Endothelial cell of umbilical vein (primary cell): ENCODE measurements around the gene CHN1. TPM values are rescaled to one million over a fixed set of nuclear protein-coding genes. Genes with fewer than 3 reads are reported as not detected.

Experiments
- BruUV-seq: library from RNA; stranded (reverse); fragments of 400-500 nt; replicated peaks from 2 replicates; lab custom pipeline; 2021; lab: Mats Ljungman, UMichigan
- CTCF ChIA-PET: fragments of 300-600, 350-600 bp; sonication (Branson Sonifier 250); formaldehyde crosslinking; loops from one replicate; lab custom pipeline; 2021; ENCODE audit warnings: antibody characterized with exemption, inconsistent platforms; lab: Charles Lee
- POLR2A ChIA-PET: fragments of 300-600, 350-600 bp; sonication (Branson Sonifier 250); formaldehyde crosslinking; loops from one replicate; lab custom pipeline; 2021; ENCODE audit warnings: antibody characterized with exemption, inconsistent platforms; lab: Charles Lee
- DNase-seq: peaks from one replicate; pipeline ENCODE4 v3.0.0-alpha.2; 2011; ENCODE audit warnings: low read depth, low spot score
- FAIRE-seq: peaks from 2 replicates; lab custom pipeline; 2011; peaks lifted over from hg19 to GRCh38; lab: Jason Lieb, UNC
- H2AFZ ChIP-seq: 2 replicates; pipeline ENCODE4 v1.6.0; 2012; ENCODE audit warnings: low read depth, low read length, control low read depth, inconsistent platforms
- H3K27ac ChIP-seq: 2 replicates; pipeline ENCODE4 v1.5.1; 2011; ENCODE audit warnings: low read depth, mild to moderate bottlenecking, control low read depth, low read length, moderate library complexity; ENCODE audit not compliant: insufficient read depth
- H3K27me3 ChIP-seq, 2 experiments: 2 replicates each; pipeline versions ENCODE4 v1.6.0 to v1.6.1; 2011; ENCODE audit warnings: low read length in 2 of 2, mixed read lengths in 1 of 2; ENCODE audit not compliant: control insufficient read depth in 2 of 2, insufficient read depth in 2 of 2
- H3K36me3 ChIP-seq, 2 experiments: 2 replicates in 1 of 2; 3 replicates in 1 of 2; pipeline ENCODE4 v1.5.1; 2011; ENCODE audit warnings: low read length in 2 of 2, mild to moderate bottlenecking in 1 of 2, moderate library complexity in 1 of 2; ENCODE audit not compliant: control insufficient read depth in 2 of 2, insufficient read depth in 2 of 2; ENCODE audit errors: extremely low read depth in 1 of 2
- H3K4me1 ChIP-seq: 3 replicates; pipeline ENCODE4 v1.5.1; 2011; ENCODE audit warnings: mild to moderate bottlenecking, low read length; ENCODE audit not compliant: control insufficient read depth, insufficient read depth; ENCODE audit errors: extremely low read depth
- H3K4me2 ChIP-seq: 2 replicates; pipeline ENCODE4 v1.6.1; 2011; ENCODE audit warnings: low read length, control low read depth, mixed read lengths; ENCODE audit not compliant: insufficient read depth
- H3K4me3 ChIP-seq, 3 experiments: fragments of 200-600 bp in 1 of 3; sonication (generic), shearing (Covaris generic) in 1 of 3; replicated peaks in 1 of 3; 2 replicates each; pipeline ENCODE4 v1.5.1; 2011 to 2016; ENCODE audit warnings: control low read depth in 3 of 3, low read length in 3 of 3, mild to moderate bottlenecking in 2 of 3, inconsistent platforms in 1 of 3, low read depth in 1 of 3, moderate library complexity in 1 of 3; ENCODE audit not compliant: insufficient read depth in 1 of 3
- H3K79me2 ChIP-seq: 2 replicates; pipeline ENCODE4 v1.6.0; 2012; ENCODE audit warnings: low read length, inconsistent platforms; ENCODE audit not compliant: control insufficient read depth, insufficient read depth
- H3K9ac ChIP-seq: replicated peaks from 2 replicates; pipeline ENCODE3; 2011; ENCODE audit warnings: low read length, control low read depth; ENCODE audit not compliant: insufficient read depth; ENCODE audit errors: extremely low read depth
- H3K9me1 ChIP-seq: replicated peaks from 3 replicates; pipeline ENCODE4 v1.6.0; 2011; ENCODE audit warnings: mild to moderate bottlenecking, low read length; ENCODE audit not compliant: control insufficient read depth, insufficient read depth; ENCODE audit errors: extremely low read depth
- H3K9me3 ChIP-seq: replicated peaks from 2 replicates; pipeline ENCODE4 v1.5.1; 2012; ENCODE audit warnings: low read length, inconsistent platforms; ENCODE audit not compliant: control insufficient read depth, insufficient read depth
- H4K20me1 ChIP-seq: replicated peaks from 2 replicates; pipeline ENCODE3; 2011; ENCODE audit warnings: mild to moderate bottlenecking, low read length; ENCODE audit not compliant: control insufficient read depth, insufficient read depth; ENCODE audit errors: extremely low read depth
- EZH2 ChIP-seq: IDR thresholded peaks from 2 replicates; pipeline ENCODE4 v1.6.1; 2012; ENCODE audit warnings: borderline replicate concordance, low read depth, mild to moderate bottlenecking, moderate library complexity, low read length, inconsistent platforms; ENCODE audit not compliant: severe bottlenecking
- FOS ChIP-seq: IDR thresholded peaks from 2 replicates; pipeline ENCODE4 v1.6.1; 2011; ENCODE audit warnings: mild to moderate bottlenecking, low read length, moderate library complexity, borderline replicate concordance; ENCODE audit not compliant: insufficient read depth
- GATA2 ChIP-seq: IDR thresholded peaks from 2 replicates; pipeline ENCODE4 v1.7.0; 2011; ENCODE audit warnings: low read depth, mild to moderate bottlenecking, moderate library complexity, mixed read lengths, low read length; ENCODE audit not compliant: insufficient read length, insufficient read depth
- JUN ChIP-seq: IDR thresholded peaks from 2 replicates; pipeline ENCODE4 v1.6.1; 2011; ENCODE audit warnings: borderline replicate concordance, low read depth; ENCODE audit not compliant: insufficient read length, insufficient read depth
- MYC ChIP-seq: IDR thresholded peaks from one replicate; pipeline ENCODE4 v1.6.1; 2011; ENCODE audit warnings: mild to moderate bottlenecking, low read depth, low read length
- POLR2A ChIP-seq: IDR thresholded peaks from 2 replicates; pipeline ENCODE4 v1.6.1; 2012; ENCODE audit warnings: low read depth, mild to moderate bottlenecking, control low read depth, low read length
- POLR2AphosphoS5 ChIP-seq: IDR thresholded peaks from 2 replicates; pipeline ENCODE4 v1.6.1; 2012; ENCODE audit warnings: low read depth, mild to moderate bottlenecking, control low read depth, low read length, moderate library complexity; ENCODE audit not compliant: insufficient read depth
- dilution Hi-C: fragments of 300-500 bp; cut with MboI; formaldehyde crosslinking; loops from one replicate; pipeline ENCODE4 v1.15.0; 2019; ENCODE audit warnings: low sequenced_read_pairs; ENCODE audit not compliant: extremely low pct_ligation_motif_present
- intact Hi-C: fragments of 100-400 bp; cut with micrococcal nuclease; formaldehyde crosslinking; loops from one replicate; pipeline ENCODE4 v1.10.0; 2022
- polyA plus RNA-seq, 4 experiments: library from polyadenylated mRNA; depleted of rRNA in 3 of 4; stranded (reverse) in 3 of 4; unstranded in 1 of 4; fragments of >200 nt; gene quantifications; 2 replicates each; pipeline versions ENCODE4 v1.2.1 to v1.2.3, GENCODE V29; 2011 to 2012; ENCODE audit warnings: missing spikeins in 1 of 4
- total RNA-seq: library from RNA; stranded (reverse); gene quantifications from 2 replicates; pipeline ENCODE4 v1.2.3, GENCODE V29; 2021
- TF ChIP-seq, protein P1 (sequence below): IDR thresholded peaks from 2 replicates; pipeline ENCODE4 v1.6.1; 2011; ENCODE audit not compliant: insufficient read depth, insufficient read length
- TF ChIP-seq, protein P2 (sequence below), 2 donors: IDR thresholded peaks; 1 replicate in 1 of 2; 2 replicates in 1 of 2; pipeline ENCODE4 v1.5.1; 2011; ENCODE audit warnings: low read length in 2 of 2, mild to moderate bottlenecking in 2 of 2, moderate library complexity in 2 of 2, control low read depth in 1 of 2, inconsistent platforms in 1 of 2, low read depth in 1 of 2; ENCODE audit not compliant: insufficient read depth in 1 of 2; ENCODE audit errors: extremely low read depth in 1 of 2

CHN1 gene
- total and polyA plus RNA-seq, 2 donors (not counting 3 experiments of a cell fraction or from before 2014, with no cell fraction given) = 23.3 to 24.9 TPM

DNA sequence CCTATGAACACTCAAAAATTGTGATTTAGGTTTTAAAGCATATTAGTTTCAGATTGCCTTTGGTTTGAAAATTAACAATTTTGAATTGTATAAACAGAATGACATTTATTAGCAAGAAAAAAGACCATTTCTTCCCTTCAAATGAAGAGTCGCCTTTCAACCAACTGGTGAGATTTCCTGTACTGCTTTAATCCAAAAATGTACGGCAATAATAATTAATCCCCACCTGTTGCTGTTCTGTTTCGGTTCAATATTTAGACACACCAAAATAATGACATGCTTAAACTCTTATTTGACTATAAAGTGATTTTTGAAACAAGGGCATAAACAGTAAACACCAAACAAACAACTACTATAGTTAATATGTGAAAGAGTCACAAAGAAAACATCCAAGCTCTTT, 39.6 kb downstream of the CHN1 start:
- Histone ChIP-seq H3K4me3 (no peak overlapping the region), H4K20me1 (no peaks in the 10 kb centered on the region), H3K9ac (no peak overlapping the region), H3K4me2 (peak overlapping the region; percentile 63), H3K27ac (peak overlapping the region; percentile 60), H3K79me2 (peaks cover 7% of the 10 kb centered on the region), H3K36me3 (no peaks in the 10 kb centered on the region), H3K9me1 (no peaks in the 10 kb centered on the region), H3K4me1 (peaks cover 13% of the 10 kb centered on the region), H3K27me3 (no peaks in the 10 kb centered on the region), H2AFZ (no peak overlapping the region), H3K9me3 (no peaks in the 10 kb centered on the region)
- ChIA-PET POLR2A (no interaction called here), CTCF (interaction anchor here (1.2 to 1.6 kb wide), 2 partner anchors 19 to 193 kb away, joined by 3 to 7 read pairs; no protein-coding TSS in a partner anchor)
- FAIRE-seq = no peak
- intact Hi-C loops (no loop called here), dilution Hi-C loops (no loop called here)
- no TSS peak for BruUV-seq
- no peak for DNase-seq
- no peak for TF ChIP-seq POLR2AphosphoS5
- TF ChIP-seq, protein P1, sequence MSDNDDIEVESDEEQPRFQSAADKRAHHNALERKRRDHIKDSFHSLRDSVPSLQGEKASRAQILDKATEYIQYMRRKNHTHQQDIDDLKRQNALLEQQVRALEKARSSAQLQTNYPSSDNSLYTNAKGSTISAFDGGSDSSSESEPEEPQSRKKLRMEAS = no peak
- TF ChIP-seq, protein P2, sequence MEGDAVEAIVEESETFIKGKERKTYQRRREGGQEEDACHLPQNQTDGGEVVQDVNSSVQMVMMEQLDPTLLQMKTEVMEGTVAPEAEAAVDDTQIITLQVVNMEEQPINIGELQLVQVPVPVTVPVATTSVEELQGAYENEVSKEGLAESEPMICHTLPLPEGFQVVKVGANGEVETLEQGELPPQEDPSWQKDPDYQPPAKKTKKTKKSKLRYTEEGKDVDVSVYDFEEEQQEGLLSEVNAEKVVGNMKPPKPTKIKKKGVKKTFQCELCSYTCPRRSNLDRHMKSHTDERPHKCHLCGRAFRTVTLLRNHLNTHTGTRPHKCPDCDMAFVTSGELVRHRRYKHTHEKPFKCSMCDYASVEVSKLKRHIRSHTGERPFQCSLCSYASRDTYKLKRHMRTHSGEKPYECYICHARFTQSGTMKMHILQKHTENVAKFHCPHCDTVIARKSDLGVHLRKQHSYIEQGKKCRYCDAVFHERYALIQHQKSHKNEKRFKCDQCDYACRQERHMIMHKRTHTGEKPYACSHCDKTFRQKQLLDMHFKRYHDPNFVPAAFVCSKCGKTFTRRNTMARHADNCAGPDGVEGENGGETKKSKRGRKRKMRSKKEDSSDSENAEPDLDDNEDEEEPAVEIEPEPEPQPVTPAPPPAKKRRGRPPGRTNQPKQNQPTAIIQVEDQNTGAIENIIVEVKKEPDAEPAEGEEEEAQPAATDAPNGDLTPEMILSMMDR (IDR thresholded peaks at IDR 0.05; ENCODE audit: extremely low read depth in 1 of 2, insufficient read depth in 1 of 2, low read depth in 1 of 2, low read length in 2 of 2) = no peak
- no peak for TF ChIP-seq FOS
- no peak for TF ChIP-seq GATA2
- TF ChIP-seq EZH2 = no peak
- TF ChIP-seq MYC = no peak
- TF ChIP-seq POLR2A = no peak
- no peak for TF ChIP-seq JUN
